SKM-1 treated with dmso at 0.1 percent for 144 hours (cell line): Measurements from ENCODE around the gene SIGLEC15.
"Not testable (repeated sequence)": the region's sequence is repeated elsewhere in the genome, so short reads cannot be mapped to it uniquely, and the experiment has no call there.

Source experiments
- DNase-seq: peaks from one replicate; lab custom pipeline; 2025; ENCODE audit not compliant: unreplicated experiment; lab: John Stamatoyannopoulos, UW

Gene SIGLEC15

GRCh38 chr18:45825258-45826044, at the start of gene SIGLEC15:
TSS of gene SIGLEC15 (plus strand) at chr18:45825675. CDS start at chr18:45825729, 54 bp downstream.
- DNase-seq = no peak

GRCh38 chr18:45775743-45776142, 49.7 kb upstream of the SIGLEC15 start:
- no peak for DNase-seq

GRCh38 chr18:45777393-45777792, 48.1 kb upstream of the SIGLEC15 start:
- DNase-seq = no peak

GRCh38 chr18:45780568-45780967, 44.9 kb upstream of the SIGLEC15 start:
- no peak for DNase-seq

- no peak for DNase-seq
Observed at GRCh38 chr18:45782662-45783061, 42.8 kb upstream of the SIGLEC15 start.

- DNase-seq = no peak
Observed at GRCh38 chr18:45783097-45784075, 42.1 kb upstream of the SIGLEC15 start.

GRCh38 chr18:45785134-45785533, 40.3 kb upstream of the SIGLEC15 start:
- DNase-seq = no peak

GRCh38 chr18:45786941-45787340, 38.5 kb upstream of the SIGLEC15 start:
- DNase-seq = no peak

GRCh38 chr18:45787346-45787745, 38.1 kb upstream of the SIGLEC15 start:
- no peak for DNase-seq

GRCh38 chr18:45788861-45789260, 36.6 kb upstream of the SIGLEC15 start:
- DNase-seq = no peak

- DNase-seq = no peak
Observed at GRCh38 chr18:45792506-45793263, 32.8 kb upstream of the SIGLEC15 start.

- DNase-seq = no peak
Observed at GRCh38 chr18:45793264-45793965, 32.1 kb upstream of the SIGLEC15 start.

GRCh38 chr18:45801416-45802004, 24.0 kb upstream of the SIGLEC15 start:
- DNase-seq = no peak

- no peak for DNase-seq
Observed at GRCh38 chr18:45802814-45803492, 22.5 kb upstream of the SIGLEC15 start.

- no peak for DNase-seq
Observed at GRCh38 chr18:45805551-45805950, 19.9 kb upstream of the SIGLEC15 start.

- DNase-seq = no peak
Observed at GRCh38 chr18:45806226-45806625, 19.2 kb upstream of the SIGLEC15 start.

- DNase-seq = not testable (repeated sequence)
Observed at GRCh38 chr18:45807144-45807543, 18.3 kb upstream of the SIGLEC15 start.

GRCh38 chr18:45814733-45815132, 10.7 kb upstream of the SIGLEC15 start:
- DNase-seq = not testable (repeated sequence)

GRCh38 chr18:45817543-45817942, 7.9 kb upstream of the SIGLEC15 start:
- DNase-seq = no peak
